Mucosa of gallbladder (tissue), 1 donor: ENCODE results near the gene CTIF. TPM values are rescaled to one million over a fixed set of nuclear protein-coding genes. Genes with fewer than 3 reads are reported as not detected.

Source experiments
- DNase-seq: peaks from one replicate; pipeline ENCODE4 v3.0.0-alpha.2; 2020; ENCODE audit warnings: low spot score
- total RNA-seq: library from RNA; stranded (reverse); gene quantifications from one replicate; pipeline ENCODE4 v1.2.1, GENCODE V29; 2021
- donor health status: DM: no; HTN: no; CAD: no.

The CTIF gene
- total RNA-seq, 1 donor from 2014 or later, result 101 TPM

DNA sequence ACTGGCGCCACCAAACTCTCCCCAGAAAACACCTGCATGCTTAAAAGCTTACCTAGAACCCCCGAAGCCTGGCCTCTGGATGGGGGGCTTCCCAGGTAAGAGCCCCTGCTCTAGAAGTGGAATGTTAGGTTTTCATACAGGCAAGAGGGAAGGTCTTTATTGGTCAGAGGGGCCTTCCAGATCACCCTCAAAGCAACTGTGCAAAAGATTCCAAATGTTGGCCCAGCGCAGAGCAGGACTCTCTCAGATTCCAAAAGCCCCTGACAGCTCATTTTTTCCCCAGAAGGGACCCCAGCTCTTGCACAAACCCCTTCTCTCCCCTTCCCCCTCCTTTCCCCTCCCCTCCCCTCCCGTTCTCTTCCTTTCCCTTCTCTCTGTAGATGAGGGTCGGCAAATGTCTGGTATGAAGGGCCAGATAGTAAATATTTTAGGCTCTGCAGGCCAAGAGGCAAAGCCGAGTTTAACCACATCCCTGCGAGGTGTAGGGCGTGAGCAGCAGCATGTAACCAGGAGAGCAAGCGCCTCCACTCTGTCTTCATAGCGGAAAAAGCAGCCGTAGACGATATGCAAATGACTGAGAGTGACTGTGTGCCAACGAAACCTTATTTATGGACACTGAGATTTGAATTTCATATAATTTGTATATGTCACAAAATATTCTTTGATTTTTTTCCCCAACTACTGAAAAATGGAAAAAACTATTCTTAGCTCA is 295.0 kb downstream of the CTIF start:
- DNase-seq, result no peak

- peak; percentile 55 for DNase-seq
Measured at GRCh38 chr18:48834413-48835031, 295.7 kb downstream of the CTIF start.

DNA sequence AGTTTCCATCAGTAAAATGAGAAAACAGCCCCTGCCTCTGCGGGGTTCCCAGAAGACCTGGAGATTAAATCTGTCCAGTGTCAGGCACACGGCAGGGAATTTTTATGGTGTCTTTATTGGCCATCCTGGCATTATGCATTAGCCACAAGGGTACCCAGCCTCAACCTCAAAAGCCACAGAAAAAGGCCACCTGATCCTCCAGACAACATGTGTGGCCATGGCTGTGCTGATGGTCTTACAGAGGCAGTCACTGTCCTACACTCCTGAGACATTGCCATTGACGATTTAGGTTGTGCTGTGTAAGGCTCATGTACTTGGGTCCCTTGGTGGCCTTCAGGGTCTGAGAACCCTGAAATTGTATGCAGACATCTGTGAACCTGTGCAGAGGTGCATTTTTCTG is 296.3 kb downstream of the CTIF start:
- no peak for DNase-seq

GRCh38 chr18:48835745-48836170 is 296.9 kb downstream of the CTIF start:
- no peak for DNase-seq

DNA sequence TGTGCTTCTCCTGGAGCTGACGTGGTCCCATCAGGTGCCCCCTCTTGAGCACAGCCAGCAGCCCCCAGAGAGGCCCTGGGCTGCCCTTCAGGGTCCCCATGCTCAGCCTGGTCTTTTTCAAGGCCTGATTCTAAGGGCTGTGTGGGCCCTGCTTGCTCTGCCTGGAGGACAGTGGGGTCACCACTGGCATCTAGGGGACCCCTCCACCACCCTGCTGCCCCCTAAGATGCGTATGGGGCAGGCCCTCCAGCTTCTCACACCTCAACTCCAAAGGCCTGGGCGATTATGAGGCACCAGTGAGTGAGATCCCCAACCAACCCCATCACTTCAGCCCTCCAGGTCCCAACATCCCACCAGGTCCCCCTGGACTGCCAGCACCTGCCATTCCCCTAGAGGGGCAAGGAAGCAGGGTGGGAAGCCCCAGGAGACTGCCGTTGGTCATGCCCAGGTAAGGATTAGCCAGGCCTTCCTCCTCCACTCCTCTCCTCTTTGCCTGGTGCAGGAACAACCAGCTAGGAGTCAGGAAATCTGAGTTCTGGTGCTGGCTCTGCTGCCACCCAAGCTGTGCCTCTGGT is 297.5 kb downstream of the CTIF start:
- DNase-seq, result no peak

- DNase-seq, result no peak
Measured at GRCh38 chr18:48836806-48837615, 298.2 kb downstream of the CTIF start.

DNA sequence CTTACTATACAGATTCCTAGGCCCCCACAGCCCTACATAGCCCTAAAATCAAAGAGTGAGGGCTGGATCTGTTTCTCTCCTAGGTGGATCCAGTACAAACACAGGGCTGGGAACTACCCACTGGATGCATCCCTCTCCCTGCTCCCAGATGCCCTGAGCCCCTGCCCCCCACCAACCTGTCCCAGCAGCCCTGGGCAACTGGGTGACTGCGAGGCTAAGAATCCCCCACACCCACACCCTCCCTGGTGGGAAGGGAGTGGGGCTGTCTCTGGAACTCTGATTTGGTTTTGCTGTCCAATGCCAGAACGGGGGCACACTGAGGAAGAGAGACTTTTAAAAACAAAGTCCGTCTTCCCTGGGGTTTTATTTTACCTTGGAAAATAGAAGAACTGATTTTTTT is 298.8 kb downstream of the CTIF start:
- no peak for DNase-seq

- no peak for DNase-seq
Measured at GRCh38 chr18:48838166-48838775, 299.4 kb downstream of the CTIF start.

GRCh38 chr18:48838921-48839818 is 300.3 kb downstream of the CTIF start:
- DNase-seq, result no peak

GRCh38 chr18:48839819-48840490 is 301.1 kb downstream of the CTIF start:
- DNase-seq, result no peak

GRCh38 chr18:48840491-48840877 is 301.7 kb downstream of the CTIF start:
- DNase-seq, result no peak

- DNase-seq, result peak; percentile 34
Measured at GRCh38 chr18:48841381-48842258, 302.8 kb downstream of the CTIF start.

- no peak for DNase-seq
Measured at GRCh38 chr18:48842259-48843061, 303.6 kb downstream of the CTIF start.

- no peak for DNase-seq
Measured at GRCh38 chr18:48843162-48843561, 304.3 kb downstream of the CTIF start.

- no peak for DNase-seq
Measured at GRCh38 chr18:48843596-48843995, 304.8 kb downstream of the CTIF start.

DNA sequence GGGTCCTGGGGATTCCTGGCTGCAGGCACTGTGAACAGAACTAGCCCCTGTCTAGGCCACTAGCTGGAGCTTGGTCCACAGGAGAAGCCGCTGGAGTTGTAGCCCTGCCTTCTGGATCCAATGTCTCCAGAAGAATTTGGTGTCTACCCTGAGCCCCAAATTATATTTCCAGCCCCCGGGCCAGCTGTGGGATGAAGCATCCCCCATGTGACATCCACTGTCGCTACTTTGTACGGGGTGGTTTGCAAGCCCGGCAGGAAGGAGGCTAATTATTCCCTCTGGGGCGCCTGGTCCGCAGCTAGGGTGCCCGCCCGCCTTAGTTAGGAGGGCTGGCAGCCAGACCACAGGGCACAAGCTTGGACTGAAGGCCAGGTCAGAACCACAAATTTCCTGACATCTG is 305.4 kb downstream of the CTIF start:
- DNase-seq, result no peak

- DNase-seq, result no peak
Measured at GRCh38 chr18:48845174-48845573, 306.3 kb downstream of the CTIF start.

DNA sequence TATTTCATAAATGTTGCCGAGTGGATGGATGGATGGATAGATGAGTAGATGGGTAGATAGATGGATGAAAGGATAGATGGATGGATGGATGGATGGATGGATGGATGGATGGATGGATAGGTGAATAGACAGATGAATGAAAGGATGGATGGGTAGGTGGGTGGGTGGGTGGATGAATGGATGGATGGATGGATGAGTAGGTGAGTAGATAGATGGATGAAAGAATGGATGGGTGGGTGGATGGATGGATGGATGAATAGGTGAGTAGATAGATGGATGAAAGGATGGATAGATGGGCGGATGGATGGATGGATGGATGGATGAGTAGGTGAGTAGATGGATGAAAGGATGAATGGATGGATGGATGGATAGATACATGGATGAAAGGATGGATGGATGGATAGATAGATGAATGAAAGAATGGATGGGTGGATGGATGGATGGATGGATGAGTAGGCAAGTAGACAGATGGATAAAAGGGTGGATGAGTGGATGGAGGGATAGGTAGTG is 307.6 kb downstream of the CTIF start:
- no peak for DNase-seq
